HG03520 (cell line): Measurements from ENCODE around the gene NUSAP1.
"Not testable (repeated sequence)": the region's sequence is repeated elsewhere in the genome, so short reads cannot be mapped to it uniquely, and the experiment has no call there.

Source experiments
- ATAC-seq: cut with Tn5 transposase; IDR thresholded peaks from one replicate; pipeline ENCODE4 v1.9.1; 2021; ENCODE audit warnings: mild to moderate bottlenecking, moderate library complexity; ENCODE audit not compliant: unreplicated experiment

NUSAP1 gene

GRCh38 chr15:41408234-41408641 lies 75.6 kb downstream of the NUSAP1 start:
- no peak for ATAC-seq

DNA sequence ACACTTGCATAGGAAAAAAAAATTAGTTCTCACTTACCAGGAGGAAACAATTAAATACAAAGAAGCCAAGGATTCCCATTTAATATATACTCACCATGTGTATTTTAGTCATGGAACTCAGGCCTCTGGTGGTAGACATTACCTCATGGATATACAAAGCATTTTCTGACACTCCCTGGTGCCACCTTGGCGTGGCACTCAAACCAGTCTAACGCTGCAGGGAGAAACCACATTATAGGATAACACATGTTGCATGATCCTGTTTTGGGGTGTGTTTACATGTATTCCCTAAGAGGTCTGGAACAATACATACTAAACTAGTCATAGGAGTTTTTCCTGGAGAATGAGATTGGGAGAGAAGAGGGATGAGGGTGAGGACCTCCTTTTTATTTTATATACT lies 78.3 kb downstream of the NUSAP1 start:
- no peak for ATAC-seq

- no peak for ATAC-seq
Measured at GRCh38 chr15:41411441-41411840, 78.8 kb downstream of the NUSAP1 start.

GRCh38 chr15:41416128-41416741 lies 83.6 kb downstream of the NUSAP1 start:
- ATAC-seq: no peak

DNA sequence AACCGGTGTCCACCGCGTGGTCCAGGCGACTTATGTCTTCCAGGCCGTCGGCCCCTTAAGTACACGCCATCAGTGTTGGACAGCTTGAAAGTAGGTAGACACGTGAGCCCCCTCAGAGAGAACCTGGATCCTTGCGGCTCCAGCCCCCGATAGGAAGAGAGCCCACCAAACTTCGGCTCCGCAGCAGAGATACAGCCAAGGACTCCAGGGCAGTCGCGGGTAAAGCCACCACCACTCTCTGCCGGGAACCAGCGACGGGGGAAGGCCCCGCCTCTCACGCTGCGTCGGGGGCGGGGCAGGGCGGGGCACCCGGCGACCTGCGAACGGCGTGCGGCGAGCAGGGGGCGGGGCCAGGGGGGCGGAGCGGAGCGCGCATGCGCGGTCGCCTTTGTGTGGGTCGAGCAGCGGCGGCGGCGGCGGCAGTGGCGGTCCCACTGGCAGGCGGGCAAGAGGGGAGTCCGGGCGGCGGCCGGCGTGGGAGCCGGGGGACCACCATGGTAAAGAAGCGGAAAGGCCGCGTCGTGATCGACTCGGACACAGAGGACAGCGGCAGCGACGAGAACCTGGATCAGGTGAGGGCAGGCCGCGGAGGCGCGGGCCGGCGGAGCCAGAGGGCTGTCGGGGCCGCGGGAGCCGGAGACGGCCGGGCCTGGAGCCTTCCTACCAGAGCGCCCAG lies 84.2 kb downstream of the NUSAP1 start, which contains the start of gene RTF1:
Gene RTF1, plus strand, starts transcription at position 354 of the 676 bp plus-strand sequence. Its CDS starts 21 bp downstream, at position 375.
- peak; percentile 70 for ATAC-seq

DNA sequence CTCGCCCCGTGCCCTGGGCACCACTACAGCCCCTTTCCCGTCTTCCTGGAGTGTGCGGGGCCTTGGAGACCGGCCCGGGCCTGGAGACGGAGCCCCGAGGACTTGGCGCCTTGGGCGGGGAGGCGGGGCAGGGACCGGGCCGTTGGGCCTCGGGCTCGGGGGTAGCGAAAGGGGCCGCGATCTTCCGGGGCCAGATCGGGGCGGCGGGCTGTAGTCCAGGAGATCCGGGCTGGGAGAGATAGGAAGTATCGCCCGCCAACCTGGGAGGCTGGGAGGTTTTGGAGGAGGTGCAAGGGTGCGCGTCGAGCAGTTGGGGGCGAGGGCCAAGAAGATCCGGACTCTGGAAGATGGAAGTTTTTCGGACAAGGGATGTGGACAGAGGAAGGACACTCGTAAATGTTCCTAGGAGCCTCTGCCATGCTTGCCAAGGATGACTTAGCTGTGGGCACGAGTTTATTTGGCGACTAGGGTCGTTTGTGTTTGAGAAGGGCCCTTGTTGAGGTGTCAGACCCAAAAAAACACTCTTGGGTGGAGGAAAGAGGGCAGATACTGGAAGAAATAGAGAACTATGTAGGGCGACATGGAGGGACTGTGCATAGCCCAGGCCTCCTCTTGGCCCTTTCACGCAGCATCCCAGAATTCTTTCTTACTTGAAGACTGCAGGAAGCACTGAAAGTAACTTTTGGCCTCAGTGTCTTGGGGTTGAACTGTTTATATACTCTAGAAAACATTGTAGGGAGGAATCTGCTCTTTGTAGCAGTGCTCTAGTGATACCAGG lies 84.9 kb downstream of the NUSAP1 start:
- ATAC-seq: peak; percentile 26

DNA sequence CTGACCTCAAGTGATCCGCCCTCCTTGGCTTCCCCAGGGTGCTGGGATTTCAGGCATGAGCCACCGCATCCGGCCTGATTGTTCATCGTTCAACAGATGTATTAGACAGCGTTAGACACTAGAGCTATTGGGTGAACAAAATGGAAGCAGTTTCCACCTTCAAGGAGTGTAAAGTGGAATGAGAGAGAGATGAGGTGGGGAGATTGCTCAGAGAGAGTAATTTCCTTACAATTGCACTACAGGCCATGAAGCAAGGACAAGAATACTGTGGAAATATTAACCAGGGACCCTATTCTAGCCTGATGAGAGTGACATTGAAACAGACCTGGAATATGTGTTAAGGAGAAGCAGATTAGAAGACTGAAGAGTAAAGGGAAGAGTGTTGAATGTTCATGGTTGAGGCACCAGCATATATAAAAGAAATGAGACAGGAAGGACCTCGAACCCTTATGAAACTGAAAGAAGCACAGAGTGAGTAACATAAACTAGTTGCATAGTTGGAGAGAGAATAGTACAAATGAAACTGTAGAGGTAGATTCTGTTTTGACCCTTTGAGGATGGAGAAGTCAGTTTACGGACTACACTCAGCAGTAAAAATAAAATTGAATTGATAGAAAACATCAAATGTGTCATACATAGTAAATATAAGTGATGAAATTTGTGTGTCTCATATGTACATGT lies 91.4 kb downstream of the NUSAP1 start:
- ATAC-seq: peak; percentile 72

GRCh38 chr15:41424809-41425208 lies 92.1 kb downstream of the NUSAP1 start:
- no peak for ATAC-seq

DNA sequence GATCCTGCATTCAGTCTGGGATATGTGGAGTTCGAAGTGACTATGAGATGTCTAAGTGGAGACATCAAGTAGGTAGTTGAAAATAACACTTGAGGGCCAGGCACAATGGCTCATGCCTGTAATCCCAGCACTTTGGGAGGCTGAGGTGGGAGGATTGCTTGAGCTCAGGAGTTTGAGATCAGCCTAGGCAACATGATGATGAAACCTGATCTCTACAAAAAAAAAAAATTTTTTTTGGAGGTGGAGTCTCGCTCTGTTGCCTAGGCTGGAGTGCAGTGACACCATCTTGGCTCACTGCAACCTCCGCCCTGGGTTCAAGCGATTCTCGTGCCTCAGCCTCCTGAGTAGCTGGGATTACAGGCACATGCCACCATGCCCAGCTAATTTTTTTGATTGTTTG lies 93.2 kb downstream of the NUSAP1 start:
- ATAC-seq: not testable (repeated sequence)

- ATAC-seq: peak; percentile 64
Measured at GRCh38 chr15:41429003-41429890, 96.6 kb downstream of the NUSAP1 start.
